IPS DF 4.7 (cell line): ENCODE results near the gene AURKAIP1.
"Not testable (repeated sequence)": the region's sequence is repeated elsewhere in the genome, so short reads cannot be mapped to it uniquely, and the experiment has no call there.

Experiments used
- DNase-seq: peaks from one replicate; pipeline ENCODE4 v3.0.0-alpha.2; 2013; ENCODE audit warnings: low spot score; ENCODE audit errors: extremely low read depth

Gene AURKAIP1

GRCh38 chr1:1406821-1407635 is 32.0 kb upstream of the AURKAIP1 start, which contains the start of gene MRPL20:
Gene MRPL20 (minus strand): TSS chr1:1407293. CDS start chr1:1407217, 76 bp downstream.
- DNase-seq: peak; percentile 56

- no peak for DNase-seq
These were observed 31.3 kb upstream of the AURKAIP1 start for GRCh38 chr1:1406101-1406820.

- no peak for DNase-seq
These were observed 28.6 kb upstream of the AURKAIP1 start for GRCh38 chr1:1403653-1404052.

- DNase-seq: not testable (repeated sequence)
These were observed 27.9 kb upstream of the AURKAIP1 start for GRCh38 chr1:1402901-1403392.

GRCh38 chr1:1402072-1402900 is 27.3 kb upstream of the AURKAIP1 start:
- no peak for DNase-seq

GRCh38 chr1:1401457-1402010 is 26.5 kb upstream of the AURKAIP1 start:
- DNase-seq: no peak

- DNase-seq: no peak
These were observed 25.8 kb upstream of the AURKAIP1 start for GRCh38 chr1:1400576-1401456.

GRCh38 chr1:1399872-1400575 is 25.0 kb upstream of the AURKAIP1 start:
- DNase-seq: no peak

GRCh38 chr1:1399187-1399871 is 24.3 kb upstream of the AURKAIP1 start, which contains the start of gene CCNL2:
Gene CCNL2 (minus strand): TSS chr1:1399335. CDS start chr1:1399306, 29 bp downstream.
- DNase-seq: peak; percentile 85

GRCh38 chr1:1398677-1399186 is 23.7 kb upstream of the AURKAIP1 start:
- DNase-seq: no peak

GRCh38 chr1:1397839-1398523 is 23.0 kb upstream of the AURKAIP1 start:
- no peak for DNase-seq

- no peak for DNase-seq
These were observed 20.2 kb upstream of the AURKAIP1 start for GRCh38 chr1:1395166-1395565.

GRCh38 chr1:1394116-1394515 is 19.1 kb upstream of the AURKAIP1 start:
- DNase-seq: no peak

- DNase-seq: no peak
These were observed 18.4 kb upstream of the AURKAIP1 start for GRCh38 chr1:1393428-1393827.

GRCh38 chr1:1393014-1393413 is 18.0 kb upstream of the AURKAIP1 start:
- no peak for DNase-seq

- no peak for DNase-seq
These were observed 16.2 kb upstream of the AURKAIP1 start for GRCh38 chr1:1391225-1391624.

GRCh38 chr1:1390675-1391074 is 15.7 kb upstream of the AURKAIP1 start:
- no peak for DNase-seq

GRCh38 chr1:1388078-1388472 is 13.1 kb upstream of the AURKAIP1 start:
- no peak for DNase-seq
